Measurements from ENCODE around the gene YWHAE.

YWHAE gene

DNA sequence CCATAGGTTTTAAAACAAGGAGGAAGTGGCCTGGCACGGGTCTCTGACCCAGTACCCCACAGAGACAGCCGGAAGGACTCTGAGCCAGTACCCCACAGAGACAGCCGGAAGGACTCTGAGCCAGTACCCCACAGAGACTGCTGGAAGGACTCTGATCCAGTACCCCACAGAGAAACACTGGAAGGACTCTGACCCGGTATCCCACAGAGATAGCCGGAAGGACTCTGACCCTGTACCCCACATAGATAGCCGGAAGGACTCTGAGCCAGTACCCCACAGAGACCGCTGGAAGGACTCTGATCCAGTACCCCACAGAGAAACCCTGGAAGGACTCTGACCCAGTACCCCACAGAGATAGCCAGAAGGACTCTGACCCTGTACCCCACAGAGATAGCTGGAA, 71.6 kb downstream of the YWHAE start:
- no peaks in the 10 kb centered on the region for H3K79me2 ChIP-seq (ENCODE audit: insufficient read depth, low read depth)
- no peak overlapping the region for H2AFZ ChIP-seq (ENCODE audit: low read depth)
- H4K20me1 ChIP-seq (ENCODE audit: insufficient read depth): no peaks in the 10 kb centered on the region
- H3K36me3 ChIP-seq (ENCODE audit: insufficient read depth): no peaks in the 10 kb centered on the region
- H3K27me3 ChIP-seq (ENCODE audit: insufficient read depth, low read depth): peaks cover 4% of the 10 kb centered on the region; the same call in 1 of the 2 replicates
- no peaks in the 10 kb centered on the region for H3K4me1 ChIP-seq (ENCODE audit: low read depth, poor library complexity, severe bottlenecking)
- no peak overlapping the region for H3K27ac ChIP-seq
- no peak overlapping the region for H3K4me2 ChIP-seq
- no peak overlapping the region for H3K4me3 ChIP-seq (IDR thresholded peaks at IDR 0.05; ENCODE audit: insufficient read depth, low read depth, low read length)
- no peak overlapping the region for H3K9ac ChIP-seq
- no peak for TF ChIP-seq CTCF (conservative IDR thresholded peaks at IDR 0.05; ENCODE audit: low read depth, low read length)

DNA sequence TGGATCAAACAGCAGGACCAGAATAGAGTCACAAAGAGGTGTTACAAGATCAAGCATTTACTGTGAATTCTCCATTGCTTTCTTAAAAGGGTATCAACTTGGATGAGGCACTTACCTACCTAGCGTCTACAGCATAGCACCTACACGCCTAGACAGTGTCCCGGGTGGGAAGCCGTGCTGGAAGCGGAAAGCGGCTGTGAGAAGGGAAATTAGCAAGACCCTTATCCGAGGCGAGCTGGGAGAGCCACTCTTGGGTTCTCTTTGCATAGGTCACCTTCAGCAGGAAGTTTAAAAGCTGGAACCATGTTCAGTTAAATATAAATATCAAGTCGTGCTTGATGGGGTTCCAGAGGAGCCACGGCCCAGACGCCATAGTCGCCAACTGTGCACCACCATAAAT, 74.3 kb downstream of the YWHAE start:
- no peaks in the 10 kb centered on the region for H3K36me3 ChIP-seq (ENCODE audit: insufficient read depth)
- H3K4me3 ChIP-seq (IDR thresholded peaks at IDR 0.05; ENCODE audit: insufficient read depth, low read depth, low read length): no peak overlapping the region
- H3K4me2 ChIP-seq: no peak overlapping the region
- no peaks in the 10 kb centered on the region for H3K4me1 ChIP-seq (ENCODE audit: low read depth, poor library complexity, severe bottlenecking)
- H3K9ac ChIP-seq: no peak overlapping the region
- no peaks in the 10 kb centered on the region for H3K79me2 ChIP-seq (ENCODE audit: insufficient read depth, low read depth)
- no peak overlapping the region for H2AFZ ChIP-seq (ENCODE audit: low read depth)
- no peaks in the 10 kb centered on the region for H4K20me1 ChIP-seq (ENCODE audit: insufficient read depth)
- peaks cover 16% of the 10 kb centered on the region; the same call in 1 of the 2 replicates for H3K27me3 ChIP-seq (ENCODE audit: insufficient read depth, low read depth)
- no peak overlapping the region for H3K27ac ChIP-seq
- TF ChIP-seq CTCF (conservative IDR thresholded peaks at IDR 0.05; ENCODE audit: low read depth, low read length): no peak

- no peak overlapping the region for H3K9ac ChIP-seq
- H3K79me2 ChIP-seq (ENCODE audit: insufficient read depth, low read depth): no peaks in the 10 kb centered on the region
- peaks cover 31% of the 10 kb centered on the region; the same call in 1 of the 2 replicates for H3K27me3 ChIP-seq (ENCODE audit: insufficient read depth, low read depth)
These were observed 75.7 kb downstream of the YWHAE start for GRCh38 chr17:1324201-1324771.

DNA sequence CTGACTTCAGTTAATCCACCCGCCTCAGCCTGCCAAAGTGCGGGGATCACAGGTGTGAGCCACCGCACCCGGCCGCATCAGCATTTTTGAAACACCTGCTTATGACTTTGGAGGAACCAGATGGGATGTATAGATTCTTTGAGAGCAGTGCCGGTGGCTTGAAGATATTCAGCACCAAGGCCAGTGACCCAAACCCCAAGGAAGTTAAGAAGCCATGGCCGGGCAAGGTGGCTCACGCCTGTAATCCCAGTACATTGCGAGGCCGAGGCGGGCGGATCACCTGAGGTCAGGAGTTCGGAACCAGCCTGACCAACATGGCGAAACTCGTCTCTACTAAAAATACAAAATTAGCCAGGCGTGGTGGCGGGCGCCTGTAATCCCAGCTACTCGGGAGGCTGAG, 76.7 kb downstream of the YWHAE start:
- Histone ChIP-seq H3K4me3 (IDR thresholded peaks at IDR 0.05; ENCODE audit: insufficient read depth, low read depth, low read length) (no peak overlapping the region), H3K27ac (no peak overlapping the region), H3K36me3 (ENCODE audit: insufficient read depth) (no peaks in the 10 kb centered on the region), H3K4me1 (ENCODE audit: low read depth, poor library complexity, severe bottlenecking) (no peaks in the 10 kb centered on the region), H3K9ac (no peak overlapping the region), H2AFZ (ENCODE audit: low read depth) (no peak overlapping the region), H3K27me3 (ENCODE audit: insufficient read depth, low read depth) (peaks cover 34% of the 10 kb centered on the region; the same call in 1 of the 2 replicates), H3K79me2 (ENCODE audit: insufficient read depth, low read depth) (no peaks in the 10 kb centered on the region), H4K20me1 (ENCODE audit: insufficient read depth) (no peaks in the 10 kb centered on the region), H3K4me2 (no peak overlapping the region)
- TF ChIP-seq CTCF (conservative IDR thresholded peaks at IDR 0.05; ENCODE audit: low read depth, low read length): no peak

More at GRCh38 chr17:1324201-1324771, 75.7 kb downstream of the YWHAE start:
- TF ChIP-seq CTCF (conservative IDR thresholded peaks at IDR 0.05; ENCODE audit: low read depth, low read length): no peak
- Histone ChIP-seq H3K4me2 (no peak overlapping the region), H2AFZ (ENCODE audit: low read depth) (no peak overlapping the region), H3K4me1 (ENCODE audit: low read depth, poor library complexity, severe bottlenecking) (no peaks in the 10 kb centered on the region), H3K36me3 (ENCODE audit: insufficient read depth) (no peaks in the 10 kb centered on the region), H3K4me3 (IDR thresholded peaks at IDR 0.05; ENCODE audit: insufficient read depth, low read depth, low read length) (no peak overlapping the region), H3K27ac (no peak overlapping the region), H4K20me1 (ENCODE audit: insufficient read depth) (no peaks in the 10 kb centered on the region)

Data from KMS-11 (cell line).